Activated CD8-positive, alpha-beta memory T cell treated with anti-CD3 and anti-CD28 coated beads for 24 hours (primary cell): ENCODE results near the gene PTP4A1.
A peak's percentile ranks its signal among the peaks of the same experiment; 100 is the strongest.

Experiments used
- DNase-seq: peaks from one replicate; pipeline ENCODE4 v3.0.0-alpha.2; 2020

PTP4A1 gene

DNA sequence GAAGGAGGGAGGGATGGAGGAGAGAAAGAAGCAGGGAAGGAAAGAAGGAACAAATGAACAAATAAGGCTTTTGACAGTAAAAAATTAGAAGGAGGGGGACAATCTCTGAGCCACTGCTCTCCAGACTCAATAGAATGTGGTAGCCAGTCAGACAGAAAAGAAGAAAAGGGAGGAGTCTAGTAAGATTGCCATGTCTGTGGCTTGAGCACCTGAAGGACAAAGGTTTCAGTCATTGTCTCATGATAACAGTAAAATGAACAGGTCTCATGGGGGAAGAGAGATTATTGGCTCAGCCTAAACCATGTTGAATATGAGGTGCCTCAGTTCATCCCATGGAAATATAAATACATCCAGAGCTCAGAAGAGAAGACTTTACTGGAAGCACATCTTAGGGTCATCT, 14.0 kb upstream of the PTP4A1 start:
- DNase-seq, result no peak

DNA sequence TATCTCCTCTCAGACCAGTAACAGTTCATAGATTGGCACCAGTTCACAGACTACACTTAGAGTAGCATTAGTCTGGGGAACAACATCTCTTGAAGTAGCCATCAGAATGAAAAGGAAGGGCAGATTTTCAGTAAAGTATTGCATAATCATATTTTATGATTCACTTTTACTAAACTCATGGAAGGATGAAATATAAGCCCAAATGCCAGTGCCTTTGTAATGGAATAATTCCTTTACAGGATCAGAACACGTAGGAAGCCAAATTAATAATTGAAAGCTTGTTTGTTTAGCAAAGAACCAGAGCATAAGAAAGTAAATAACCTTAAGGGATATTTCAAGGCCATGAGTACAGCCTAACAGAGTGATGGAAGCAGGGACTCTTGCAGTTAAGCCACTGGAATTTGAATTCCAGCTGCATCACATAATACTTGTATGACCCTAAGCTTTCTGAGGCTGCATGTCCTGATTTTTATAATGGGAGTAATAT, 11.4 kb upstream of the PTP4A1 start:
- DNase-seq, result no peak

DNA sequence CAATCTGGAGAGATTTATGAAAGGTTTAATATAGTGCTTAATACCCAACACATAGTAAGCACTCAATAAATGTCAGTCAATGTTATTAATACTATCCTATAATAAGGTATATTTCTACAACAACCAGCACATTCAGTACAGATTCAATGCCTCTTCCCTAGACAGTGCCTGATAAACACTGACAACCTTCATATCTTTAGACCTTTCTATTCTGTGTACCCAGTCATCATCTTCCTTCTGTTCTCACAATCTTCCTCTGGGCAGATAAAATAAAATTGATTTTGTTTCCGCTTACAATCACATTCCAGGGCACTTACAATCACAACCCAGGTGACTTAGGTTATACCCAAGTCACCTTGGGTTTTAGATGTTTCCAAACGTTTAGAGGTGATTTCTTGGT, 11.0 kb upstream of the PTP4A1 start:
- no peak for DNase-seq

DNA sequence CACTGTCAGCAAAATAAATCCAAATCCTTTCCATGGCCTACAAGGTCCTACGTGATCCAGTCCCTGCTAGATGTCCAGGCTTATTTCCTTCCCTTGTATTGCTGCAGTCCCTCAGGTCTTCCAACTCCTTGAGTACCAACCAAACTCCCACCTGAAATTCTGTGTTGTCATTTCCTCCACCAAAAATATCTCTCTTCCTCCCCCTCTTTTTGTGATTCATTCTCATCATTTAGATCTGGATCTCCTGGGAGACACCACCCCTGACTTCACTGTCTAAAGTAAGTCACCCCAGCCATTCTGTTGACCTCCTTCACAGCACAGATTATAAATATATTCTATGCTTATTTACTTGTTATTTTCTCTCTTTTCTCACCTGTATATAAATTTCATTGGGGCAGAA, 9.0 kb upstream of the PTP4A1 start:
- no peak for DNase-seq

DNA sequence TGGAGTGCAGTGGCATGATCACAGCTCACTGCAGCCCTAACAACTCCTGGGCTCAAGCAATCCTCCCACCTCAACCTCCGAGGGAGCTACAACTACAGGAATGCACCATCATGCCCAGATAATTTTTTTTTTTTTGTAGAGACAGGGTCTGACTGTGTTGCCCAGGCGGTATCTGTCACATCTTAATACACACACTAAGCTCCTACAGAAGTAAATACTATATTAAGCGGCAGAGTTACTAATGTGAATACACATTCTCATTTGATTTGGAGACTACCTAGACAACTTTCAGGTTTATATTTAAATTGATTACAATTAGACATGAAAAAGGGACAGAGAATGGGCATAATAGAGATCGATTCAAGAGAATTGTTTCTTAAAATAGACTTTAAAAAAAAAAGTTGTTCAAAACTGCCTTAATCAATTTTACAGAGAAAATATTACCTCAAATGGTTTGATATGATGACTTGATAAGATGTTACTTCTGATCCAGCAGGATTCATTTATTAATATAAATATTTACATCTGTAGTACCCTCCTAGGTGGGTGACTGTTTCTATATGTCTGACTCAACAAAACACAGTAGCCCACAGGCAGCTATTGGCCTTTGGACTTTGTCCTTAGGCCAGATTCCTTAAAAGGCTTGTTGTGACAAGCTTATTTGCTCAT, 7.1 kb upstream of the PTP4A1 start:
- no peak for DNase-seq

DNA sequence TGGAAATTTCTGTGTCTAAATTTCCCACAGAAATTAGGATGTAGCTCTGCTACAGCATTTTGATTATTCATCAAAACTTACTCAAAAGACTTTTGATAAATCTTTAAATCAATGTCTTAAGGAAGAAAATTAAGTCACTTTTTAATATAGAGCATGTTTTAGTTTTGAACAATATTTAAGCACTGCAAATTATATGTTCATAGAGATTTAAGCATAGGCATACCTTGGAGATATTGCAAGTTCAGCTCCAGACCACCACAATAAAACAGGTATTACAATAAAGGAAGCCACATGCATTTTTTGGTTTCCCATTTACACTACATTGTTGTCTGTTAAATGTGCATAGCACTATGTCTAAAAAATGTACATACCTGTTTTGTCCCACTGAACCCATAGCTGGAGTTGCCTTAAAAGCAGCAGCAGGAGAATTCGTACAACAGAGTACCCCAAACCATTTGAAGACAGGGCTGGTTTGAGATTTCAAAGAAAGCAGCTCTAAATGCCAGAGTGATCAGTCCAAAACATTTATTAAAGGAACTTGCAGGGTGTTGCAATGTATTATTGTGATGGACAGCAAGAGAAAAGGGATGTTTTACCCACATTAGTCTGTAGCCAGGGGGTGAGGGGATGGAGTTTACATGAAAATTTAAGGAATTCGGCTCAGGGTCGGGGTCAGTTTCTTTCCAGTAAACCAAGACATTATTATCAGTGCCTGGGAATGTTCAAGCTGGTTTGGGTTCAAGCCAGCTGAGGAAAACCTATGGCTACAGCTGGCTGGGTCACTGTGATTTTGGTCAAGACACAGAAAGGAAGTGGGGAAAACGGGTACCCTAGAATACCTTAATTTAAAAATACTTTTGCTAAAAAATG, 6.3 kb upstream of the PTP4A1 start:
- no peak for DNase-seq

DNA sequence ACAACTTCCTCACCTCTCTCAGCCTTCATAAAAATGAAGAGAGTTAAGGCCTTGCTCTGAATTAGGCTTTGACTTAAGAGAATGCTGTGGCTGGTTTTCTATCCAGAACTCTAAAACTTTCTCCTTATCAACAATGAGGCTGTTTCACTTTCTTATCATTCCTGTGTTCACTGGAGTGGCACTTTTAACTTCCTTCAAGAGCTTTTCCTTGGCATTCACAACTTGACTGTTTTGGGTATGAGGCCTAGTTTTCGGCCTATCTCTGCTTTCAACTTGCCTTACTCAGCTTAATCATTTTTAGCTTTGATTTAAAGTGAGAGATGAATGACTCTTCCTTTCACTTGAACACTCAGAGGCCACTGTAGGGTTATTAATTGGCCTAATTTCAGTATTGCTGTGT, 4.3 kb upstream of the PTP4A1 start:
- DNase-seq, result no peak

DNA sequence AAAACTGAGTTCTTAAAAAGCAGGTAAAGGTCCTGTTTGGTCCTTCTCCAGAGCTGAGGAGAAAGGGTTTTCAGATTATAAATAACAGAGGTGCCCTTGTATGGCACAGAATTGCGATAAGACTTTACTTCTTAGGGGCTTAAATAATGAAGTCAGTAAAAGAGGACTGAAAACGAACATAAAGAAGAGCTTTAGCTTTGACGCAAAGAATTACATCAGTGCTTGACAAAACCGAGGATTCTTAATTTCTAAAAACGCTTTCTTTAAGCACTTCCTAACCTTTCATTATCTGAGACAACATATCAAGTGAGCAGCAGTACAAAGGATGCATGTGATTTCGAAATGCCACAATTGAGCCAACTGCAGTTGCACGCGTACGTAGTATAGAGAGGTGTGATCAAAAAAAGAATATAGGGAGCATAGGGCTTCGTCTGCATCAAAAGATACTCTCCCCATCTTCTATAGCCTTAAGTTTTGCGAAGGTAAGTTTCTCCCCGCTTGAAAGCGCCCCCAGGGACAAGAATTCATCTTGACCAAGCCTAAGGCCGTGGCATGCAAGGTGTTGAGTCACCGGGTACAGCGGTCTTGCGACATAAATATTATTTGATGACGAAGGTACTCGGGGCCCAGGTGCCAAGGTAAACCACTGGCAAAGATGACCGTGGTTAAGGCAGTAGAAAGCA, 778 bp upstream of the PTP4A1 start:
- DNase-seq, result no peak

DNA sequence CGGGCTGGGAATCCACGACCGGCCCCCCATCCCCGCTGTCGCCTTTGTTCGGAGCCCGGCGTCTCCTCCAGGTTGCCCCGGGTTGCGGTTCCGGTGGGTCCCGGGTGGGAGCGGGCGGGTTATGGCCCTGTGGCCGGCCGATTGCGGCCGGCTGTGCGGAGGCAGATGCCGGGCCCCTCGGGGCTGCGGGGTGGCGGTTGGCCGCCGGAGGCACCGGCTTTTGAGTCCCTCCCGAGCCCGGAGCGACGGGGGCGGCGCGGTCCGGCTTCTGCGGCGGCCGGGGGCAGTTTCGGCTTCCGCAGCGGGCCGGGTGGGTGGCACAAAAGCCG, 431 bp downstream of the PTP4A1 start:
- no peak for DNase-seq

DNA sequence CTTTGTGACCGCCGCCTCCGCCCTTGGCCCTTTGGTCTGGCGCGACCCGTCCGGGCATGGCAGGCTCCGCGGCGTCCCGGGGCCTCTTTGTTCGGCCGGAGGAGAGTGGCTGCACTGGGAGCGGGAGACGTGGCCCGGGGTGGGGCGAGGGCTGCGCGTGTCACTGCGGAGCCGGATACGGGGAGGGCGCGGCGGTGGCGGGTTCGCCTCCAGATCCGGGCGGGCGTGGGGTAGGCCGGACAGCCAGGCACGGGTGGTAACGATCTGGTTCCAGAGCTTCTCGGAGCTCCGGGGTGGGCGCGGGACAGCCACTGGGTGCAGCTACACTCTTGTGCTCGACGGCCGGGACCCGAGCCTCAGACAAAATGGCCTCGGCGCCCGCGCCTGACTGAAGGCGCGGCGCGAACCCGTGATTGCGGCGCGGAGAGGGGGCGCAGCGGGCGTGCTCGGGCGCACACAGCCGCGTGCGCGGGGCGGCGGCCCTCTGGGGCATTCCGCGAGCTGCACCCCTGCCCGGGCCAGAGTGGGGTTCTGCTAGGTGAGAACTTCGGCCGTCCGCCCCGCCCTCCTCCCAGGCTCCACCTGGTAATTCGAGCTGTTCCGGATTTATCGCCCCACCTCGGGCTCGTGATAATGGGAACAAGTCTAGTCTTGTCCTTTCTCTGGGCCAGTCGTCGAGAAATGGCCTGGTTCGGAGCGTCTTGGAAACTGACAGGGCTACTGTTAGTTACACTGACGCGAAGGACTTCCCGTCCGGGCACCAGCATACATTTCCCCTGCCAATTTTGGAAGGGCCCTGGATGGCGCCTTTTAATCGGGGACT, 1.0 kb downstream of the PTP4A1 start:
- peak; percentile 87 for DNase-seq

DNA sequence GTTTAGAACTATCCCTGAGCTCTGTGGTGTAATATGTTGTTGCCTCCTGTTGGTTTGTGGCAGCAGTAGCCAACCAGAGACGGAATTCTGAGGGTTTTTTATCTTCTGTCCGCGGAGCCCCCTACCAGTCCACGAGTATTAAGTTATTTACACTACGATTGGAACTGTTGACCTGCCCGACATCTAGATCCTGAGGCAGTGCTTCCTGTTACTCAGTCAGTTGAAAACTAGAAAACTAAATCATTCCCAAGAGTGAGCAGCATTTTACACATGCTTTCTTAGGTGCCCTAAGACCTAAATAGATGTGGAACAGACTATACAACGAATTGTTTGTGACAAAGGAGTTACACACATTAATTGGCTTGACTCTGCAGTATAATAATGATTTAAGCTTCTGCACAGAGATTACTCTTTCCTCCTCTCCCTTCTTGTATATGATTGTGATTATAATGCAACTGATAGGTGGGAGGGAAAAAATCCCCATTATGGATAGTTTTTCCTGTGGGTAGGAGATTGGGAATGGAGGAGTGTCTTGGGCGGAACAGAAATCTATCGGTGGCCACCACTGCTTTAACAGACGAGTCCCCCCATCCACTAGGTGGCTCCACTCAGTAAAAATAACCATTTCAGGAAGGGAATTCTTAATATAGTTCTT, 1.7 kb downstream of the PTP4A1 start:
- no peak for DNase-seq

DNA sequence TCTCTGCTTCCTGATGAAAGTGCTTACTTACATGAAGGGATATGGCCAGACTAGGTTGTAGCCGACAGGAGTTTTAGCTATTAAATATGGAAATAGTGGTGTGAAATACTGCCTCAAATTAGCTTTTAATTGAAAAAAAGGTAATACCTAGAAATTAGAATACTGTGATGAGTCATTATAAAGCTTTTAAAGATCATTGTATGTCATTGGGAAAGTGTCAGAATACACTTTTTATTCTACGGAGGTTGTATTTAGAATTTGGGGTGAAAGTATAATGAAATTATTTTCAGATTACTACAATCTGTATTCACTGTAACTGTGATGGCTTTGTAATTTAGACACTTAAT, 2.2 kb downstream of the PTP4A1 start:
- DNase-seq, result no peak

DNA sequence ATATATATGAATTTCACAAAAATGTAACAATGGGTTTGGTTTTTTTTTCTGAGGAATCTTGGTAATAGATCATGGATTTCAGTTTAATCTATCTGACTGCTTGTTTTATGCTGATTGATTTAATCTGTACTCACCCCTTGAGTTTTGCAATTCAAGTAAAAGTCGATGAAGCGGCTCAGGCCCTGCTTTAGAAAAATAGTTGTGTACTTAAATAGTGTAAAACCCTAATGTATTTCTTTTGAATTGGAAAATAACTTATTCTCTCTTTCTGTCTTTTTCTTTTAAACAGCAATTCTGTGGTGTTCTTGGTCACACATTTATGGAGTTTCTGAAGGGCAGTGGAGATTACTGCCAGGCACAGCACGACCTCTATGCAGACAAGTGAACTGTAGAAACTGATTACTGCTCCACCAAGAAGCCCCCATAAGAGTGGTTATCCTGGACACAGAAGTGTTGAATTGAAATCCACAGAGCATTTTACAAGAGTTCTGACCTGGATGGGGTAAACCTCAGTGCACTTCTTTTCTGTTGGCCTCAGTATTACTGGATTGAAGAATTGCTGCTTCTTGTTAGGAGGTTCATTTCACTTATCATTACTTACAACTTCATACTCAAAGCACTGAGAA, 4.0 kb downstream of the PTP4A1 start:
- no peak for DNase-seq

DNA sequence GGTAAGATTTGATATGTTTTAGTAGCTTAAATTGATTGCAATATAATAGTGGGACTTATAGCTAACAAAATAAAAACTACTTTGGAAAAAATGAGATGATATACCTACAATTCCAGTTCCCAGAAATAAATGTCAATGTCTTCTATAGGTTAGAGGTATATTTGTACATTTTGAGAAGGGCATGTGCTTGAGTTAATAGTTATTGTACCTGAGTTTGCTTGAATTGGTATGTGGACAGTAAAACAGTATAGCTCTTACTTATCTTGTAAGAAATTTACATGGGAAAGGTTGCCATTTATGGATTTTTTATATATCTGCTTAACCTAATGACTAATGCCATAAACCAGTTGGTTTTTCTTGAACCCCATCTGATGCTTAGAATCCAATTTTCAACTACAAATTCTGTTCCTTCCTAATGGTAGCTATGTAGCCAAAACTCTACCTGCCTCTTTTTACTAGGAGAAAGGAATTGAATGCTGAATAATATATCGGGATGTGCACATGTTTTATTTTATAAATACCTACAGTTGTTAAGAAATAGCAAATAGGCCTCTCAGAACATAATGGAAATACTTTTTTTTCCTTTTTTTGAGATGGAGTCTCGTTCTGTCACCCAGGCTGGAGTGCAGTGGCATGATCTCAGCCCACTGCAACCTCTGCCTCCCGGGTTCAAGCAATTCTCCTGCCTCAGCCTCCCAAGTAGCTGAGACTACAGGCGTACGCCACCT, 4.9 kb downstream of the PTP4A1 start:
- DNase-seq, result no peak

DNA sequence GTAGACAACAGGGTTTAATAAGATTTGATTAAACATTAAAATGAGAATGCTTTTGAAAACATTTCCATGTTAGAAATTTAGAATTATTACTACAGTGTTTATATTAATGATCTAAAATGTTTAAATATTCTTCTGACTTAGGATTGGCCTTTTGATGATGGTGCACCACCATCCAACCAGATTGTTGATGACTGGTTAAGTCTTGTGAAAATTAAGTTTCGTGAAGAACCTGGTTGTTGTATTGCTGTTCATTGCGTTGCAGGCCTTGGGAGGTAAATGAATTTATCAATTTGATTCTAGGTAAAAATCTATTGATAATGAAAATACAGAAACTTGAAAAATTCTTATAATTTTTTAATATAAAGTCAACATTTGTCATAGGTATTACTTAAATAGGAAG, 6.5 kb downstream of the PTP4A1 start:
- no peak for DNase-seq

DNA sequence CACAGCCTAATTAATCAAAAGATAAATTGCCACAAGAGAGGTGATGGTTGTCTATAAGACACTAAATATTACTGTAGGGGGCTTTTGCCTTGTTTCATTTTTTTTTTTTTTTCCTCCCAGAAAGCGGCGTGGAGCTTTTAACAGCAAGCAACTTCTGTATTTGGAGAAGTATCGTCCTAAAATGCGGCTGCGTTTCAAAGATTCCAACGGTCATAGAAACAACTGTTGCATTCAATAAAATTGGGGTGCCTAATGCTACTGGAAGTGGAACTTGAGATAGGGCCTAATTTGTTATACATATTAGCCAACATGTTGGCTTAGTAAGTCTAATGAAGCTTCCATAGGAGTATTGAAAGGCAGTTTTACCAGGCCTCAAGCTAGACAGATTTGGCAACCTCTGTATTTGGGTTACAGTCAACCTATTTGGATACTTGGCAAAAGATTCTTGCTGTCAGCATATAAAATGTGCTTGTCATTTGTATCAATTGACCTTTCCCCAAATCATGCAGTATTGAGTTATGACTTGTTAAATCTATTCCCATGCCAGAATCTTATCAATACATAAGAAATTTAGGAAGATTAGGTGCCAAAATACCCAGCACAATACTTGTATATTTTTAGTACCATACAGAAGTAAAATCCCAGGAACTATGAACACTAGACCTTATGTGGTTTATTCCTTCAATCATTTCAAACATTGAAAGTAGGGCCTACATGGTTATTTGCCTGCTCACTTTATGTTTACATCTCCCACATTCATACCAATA, 7.8 kb downstream of the PTP4A1 start:
- no peak for DNase-seq

DNA sequence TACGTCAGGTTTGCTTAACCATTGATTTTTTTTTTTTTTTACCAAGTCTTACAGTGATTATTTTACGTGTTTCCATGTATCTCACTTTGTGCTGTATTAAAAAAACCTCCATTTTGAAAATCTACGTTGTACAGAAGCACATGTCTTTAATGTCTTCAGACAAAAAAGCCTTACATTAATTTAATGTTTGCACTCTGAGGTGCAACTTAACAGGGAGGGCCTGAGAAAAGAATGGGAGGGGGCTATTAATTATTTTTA, 8.4 kb downstream of the PTP4A1 start:
- no peak for DNase-seq

DNA sequence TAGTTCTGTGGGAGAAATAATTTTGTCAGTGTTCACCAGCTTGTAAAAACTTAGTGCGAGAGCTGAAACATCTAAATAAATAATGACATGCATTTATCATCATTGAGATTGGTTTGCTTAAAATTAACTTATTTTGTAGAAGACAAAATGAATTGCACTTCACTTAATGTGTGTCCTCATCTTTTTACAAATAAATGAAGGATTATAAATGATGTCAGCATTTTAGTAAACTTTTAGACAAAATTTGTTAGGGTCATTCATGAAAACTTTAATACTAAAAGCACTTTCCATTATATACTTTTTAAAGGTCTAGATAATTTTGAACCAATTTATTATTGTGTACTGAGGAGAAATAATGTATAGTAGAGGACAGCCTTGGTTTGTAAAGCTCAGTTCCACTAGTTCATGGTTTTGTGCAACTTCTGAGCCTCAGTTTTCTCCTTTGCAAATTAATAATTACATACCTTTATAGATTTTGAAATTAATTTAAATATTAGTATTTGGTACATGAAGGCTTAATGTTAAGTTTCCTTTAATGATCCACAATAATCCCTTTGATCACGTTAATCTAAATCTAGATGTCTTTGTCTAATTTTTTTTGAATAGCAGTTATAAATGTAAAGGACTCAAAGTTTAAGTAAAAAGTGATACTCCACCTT, 9.2 kb downstream of the PTP4A1 start:
- no peak for DNase-seq

DNA sequence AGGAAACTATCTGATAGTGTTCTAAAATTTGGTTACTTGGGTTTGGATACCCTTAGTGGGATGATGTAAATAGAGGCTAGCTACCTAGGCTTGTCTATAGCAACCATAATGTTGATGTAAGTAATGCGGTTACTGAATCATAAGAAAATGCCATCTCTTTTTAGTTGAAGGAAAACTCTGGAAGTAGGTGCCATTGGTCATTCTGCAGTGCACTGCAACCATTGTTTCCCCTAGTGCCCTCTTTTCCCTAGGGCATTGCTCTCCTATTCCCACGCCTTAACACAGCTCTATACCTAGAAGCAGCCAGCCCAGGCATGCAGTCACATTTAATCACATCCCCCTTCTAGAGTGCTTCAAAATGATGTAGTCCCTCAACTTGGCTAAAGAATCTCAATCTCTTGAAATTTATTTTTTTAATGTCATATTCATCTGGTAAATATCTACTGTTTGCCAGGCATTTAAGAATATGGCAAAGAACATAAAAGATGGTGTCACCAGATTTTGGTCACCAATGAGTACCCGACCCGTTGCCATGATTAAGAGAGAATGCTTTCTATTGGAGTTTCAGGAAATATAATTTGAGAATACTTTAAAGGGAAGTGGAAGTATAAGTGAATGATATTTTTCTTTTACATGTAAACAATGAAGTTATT, 10.4 kb downstream of the PTP4A1 start:
- no peak for DNase-seq

DNA sequence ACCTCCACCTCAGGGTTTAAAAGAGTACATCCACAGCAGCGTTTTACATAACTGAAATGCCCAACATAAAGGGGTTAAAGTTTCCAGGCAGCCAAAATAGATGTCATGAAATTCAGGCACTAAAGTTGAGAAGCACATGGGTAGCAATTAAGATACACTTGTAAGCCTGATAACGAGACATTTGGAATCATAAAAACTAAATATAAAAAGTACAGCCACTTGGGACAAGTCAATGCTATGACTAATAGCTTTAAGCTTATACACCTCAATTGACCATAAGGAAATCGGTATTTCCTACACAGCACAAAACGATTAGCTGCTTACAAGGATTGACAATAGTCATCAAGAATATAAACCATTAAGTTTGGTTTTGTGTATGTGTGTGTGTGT, 11.8 kb downstream of the PTP4A1 start:
- DNase-seq, result no peak
